Progenitor cell of endocrine pancreas (in vitro differentiated cells): ENCODE measurements around the gene TMED5. TPM values are rescaled to one million over a fixed set of nuclear protein-coding genes. Genes with fewer than 3 reads are reported as not detected.
A peak's percentile ranks its signal among the peaks of the same experiment; 100 is the strongest.

Experiments
- DNase-seq: peaks from one replicate; pipeline ENCODE4 v3.0.0; 2021; ENCODE audit warnings: low spot score; ENCODE audit not compliant: unreplicated experiment
- H3K27ac Mint-ChIP-seq: 2 replicates; pipeline ENCODE4 v1.8.0; 2021; ENCODE audit warnings: mild to moderate bottlenecking, moderate library complexity, mixed read lengths
- H3K27me3 Mint-ChIP-seq: 2 replicates; pipeline ENCODE4 v1.8.0; 2021; ENCODE audit warnings: mixed read lengths
- H3K36me3 Mint-ChIP-seq: 2 replicates; pipeline ENCODE4 v1.8.0; 2022; ENCODE audit warnings: mixed read lengths; ENCODE audit not compliant: insufficient read depth
- H3K4me1 Mint-ChIP-seq: 2 replicates; pipeline ENCODE4 v1.8.0; 2021; ENCODE audit warnings: low read depth, mixed read lengths
- H3K4me3 Mint-ChIP-seq: 2 replicates; pipeline ENCODE4 v1.8.0; 2021; ENCODE audit warnings: low read depth, mild to moderate bottlenecking, moderate library complexity, mixed read lengths
- H3K9me3 Mint-ChIP-seq: 2 replicates; pipeline ENCODE4 v1.8.0; 2021; ENCODE audit warnings: low read depth, mixed read lengths
- total RNA-seq: library from RNA; stranded (reverse); gene quantifications from 2 replicates; pipeline ENCODE4 v1.2.1, GENCODE V29; 2021
- TF ChIP-seq, protein P1 (sequence below): fragments of 200-600 bp; sonication (generic); IDR thresholded peaks from one replicate; pipeline ENCODE4 v1.5.0; 2021; ENCODE audit warnings: antibody characterized with exemption, mild to moderate bottlenecking; ENCODE audit not compliant: unreplicated experiment

TMED5 gene
- total RNA-seq, 1 donor from 2014 or later = 35.4 TPM

GRCh38 chr1:93111065-93111464, 69.1 kb downstream of the TMED5 start:
- DNase-seq = no peak
- Mint-ChIP-seq H3K9me3 (peaks cover 16% of the 10 kb centered on the region), H3K27me3 (no peaks in the 10 kb centered on the region), H3K36me3 (peaks cover 38% of the 10 kb centered on the region), H3K4me1 (peaks cover 17% of the 10 kb centered on the region), H3K27ac (no peak overlapping the region), H3K4me3 (no peak overlapping the region)
- TF ChIP-seq, protein P1, sequence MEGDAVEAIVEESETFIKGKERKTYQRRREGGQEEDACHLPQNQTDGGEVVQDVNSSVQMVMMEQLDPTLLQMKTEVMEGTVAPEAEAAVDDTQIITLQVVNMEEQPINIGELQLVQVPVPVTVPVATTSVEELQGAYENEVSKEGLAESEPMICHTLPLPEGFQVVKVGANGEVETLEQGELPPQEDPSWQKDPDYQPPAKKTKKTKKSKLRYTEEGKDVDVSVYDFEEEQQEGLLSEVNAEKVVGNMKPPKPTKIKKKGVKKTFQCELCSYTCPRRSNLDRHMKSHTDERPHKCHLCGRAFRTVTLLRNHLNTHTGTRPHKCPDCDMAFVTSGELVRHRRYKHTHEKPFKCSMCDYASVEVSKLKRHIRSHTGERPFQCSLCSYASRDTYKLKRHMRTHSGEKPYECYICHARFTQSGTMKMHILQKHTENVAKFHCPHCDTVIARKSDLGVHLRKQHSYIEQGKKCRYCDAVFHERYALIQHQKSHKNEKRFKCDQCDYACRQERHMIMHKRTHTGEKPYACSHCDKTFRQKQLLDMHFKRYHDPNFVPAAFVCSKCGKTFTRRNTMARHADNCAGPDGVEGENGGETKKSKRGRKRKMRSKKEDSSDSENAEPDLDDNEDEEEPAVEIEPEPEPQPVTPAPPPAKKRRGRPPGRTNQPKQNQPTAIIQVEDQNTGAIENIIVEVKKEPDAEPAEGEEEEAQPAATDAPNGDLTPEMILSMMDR = no peak

DNA sequence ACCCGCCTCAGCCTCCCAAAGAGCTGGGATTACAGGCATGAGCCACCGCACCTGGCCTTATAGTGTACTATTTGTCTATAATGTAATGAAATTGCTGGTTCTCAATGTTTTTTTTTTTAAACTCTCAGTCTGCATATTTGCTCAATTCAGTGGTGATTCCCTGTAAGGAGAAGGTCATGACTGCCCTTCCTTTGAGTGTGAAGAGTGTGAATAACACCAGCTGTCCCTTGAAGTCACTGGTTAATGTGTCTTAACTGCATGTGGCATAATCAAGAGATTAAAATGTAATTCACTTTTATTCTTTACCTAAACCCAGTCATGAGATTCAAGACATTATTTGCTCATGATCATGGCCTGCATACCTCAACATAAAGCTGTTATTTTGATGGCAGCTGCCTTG, 70.6 kb downstream of the TMED5 start:
- peaks cover 45% of the 10 kb centered on the region for H3K36me3 Mint-ChIP-seq
- peaks cover 13% of the 10 kb centered on the region for H3K4me1 Mint-ChIP-seq
- peak overlapping the region; percentile 63 for H3K27ac Mint-ChIP-seq
- H3K27me3 Mint-ChIP-seq = no peaks in the 10 kb centered on the region
- TF ChIP-seq, protein P1 = no peak
- H3K4me3 Mint-ChIP-seq = no peak overlapping the region
- peaks cover 20% of the 10 kb centered on the region for H3K9me3 Mint-ChIP-seq
- no peak for DNase-seq

GRCh38 chr1:93108335-93108734, 71.9 kb downstream of the TMED5 start:
- no peaks in the 10 kb centered on the region for H3K27me3 Mint-ChIP-seq
- H3K27ac Mint-ChIP-seq = no peak overlapping the region
- TF ChIP-seq, protein P1 = no peak
- peaks cover 20% of the 10 kb centered on the region for H3K9me3 Mint-ChIP-seq
- peaks cover 8% of the 10 kb centered on the region for H3K4me1 Mint-ChIP-seq
- DNase-seq = no peak
- no peak overlapping the region for H3K4me3 Mint-ChIP-seq
- H3K36me3 Mint-ChIP-seq = peaks cover 50% of the 10 kb centered on the region

DNA sequence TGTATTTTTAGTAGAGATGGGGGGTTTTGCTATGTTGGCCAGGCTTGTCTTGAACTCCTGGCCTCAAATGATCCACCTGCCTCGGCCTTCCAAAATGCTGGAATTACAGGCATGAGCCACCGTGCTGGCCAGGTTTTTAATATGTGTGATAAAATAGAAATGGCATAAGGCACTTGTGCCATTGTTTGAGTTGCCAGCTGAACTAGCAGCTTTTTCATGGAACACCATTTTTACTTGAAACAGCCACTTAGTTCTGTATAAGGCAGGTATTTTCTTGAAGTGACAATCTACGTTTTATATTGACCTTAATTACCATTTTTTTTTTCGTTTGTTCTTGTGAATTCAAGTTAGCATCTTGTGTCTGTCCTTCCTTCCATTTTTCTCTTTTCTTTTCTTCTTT, 72.8 kb downstream of the TMED5 start:
- peaks cover 8% of the 10 kb centered on the region for H3K4me1 Mint-ChIP-seq
- no peaks in the 10 kb centered on the region for H3K27me3 Mint-ChIP-seq
- H3K27ac Mint-ChIP-seq = no peak overlapping the region
- H3K36me3 Mint-ChIP-seq = peaks cover 51% of the 10 kb centered on the region
- TF ChIP-seq, protein P1 = no peak
- no peak for DNase-seq
- peaks cover 20% of the 10 kb centered on the region for H3K9me3 Mint-ChIP-seq
- H3K4me3 Mint-ChIP-seq = no peak overlapping the region

GRCh38 chr1:93106226-93106625, 74.0 kb downstream of the TMED5 start:
- TF ChIP-seq, protein P1 = no peak
- DNase-seq = no peak
- peaks cover 20% of the 10 kb centered on the region for H3K9me3 Mint-ChIP-seq
- H3K36me3 Mint-ChIP-seq = peaks cover 49% of the 10 kb centered on the region
- no peak overlapping the region for H3K27ac Mint-ChIP-seq
- H3K4me1 Mint-ChIP-seq = peaks cover 6% of the 10 kb centered on the region
- no peak overlapping the region for H3K4me3 Mint-ChIP-seq
- no peaks in the 10 kb centered on the region for H3K27me3 Mint-ChIP-seq
